ENCODE measurements around the gene YIPF3. TPM values are rescaled to one million over a fixed set of nuclear protein-coding genes. Genes with fewer than 3 reads are reported as not detected.

YIPF3 gene
- total and polyA plus RNA-seq, 8 donors = 18.7 to 107 (median 59.6) TPM

DNA sequence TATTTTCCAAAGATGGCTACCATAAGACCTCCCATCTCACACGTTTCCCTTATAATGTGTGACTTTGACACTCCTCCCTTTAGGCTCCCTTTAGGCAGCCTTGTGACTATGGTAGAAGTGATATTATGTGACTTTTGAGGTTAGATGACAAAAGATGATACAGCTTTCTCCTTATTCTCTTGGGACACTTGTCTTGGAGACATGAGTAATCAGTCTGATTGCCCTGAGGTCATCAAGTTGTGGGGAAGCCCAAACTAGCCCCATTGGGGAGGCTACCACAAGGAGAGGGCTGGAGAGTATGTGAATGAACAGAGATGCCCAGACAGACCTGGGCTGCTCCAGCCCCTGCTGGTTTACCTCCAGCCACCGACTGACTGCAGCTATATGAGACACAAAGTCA is 50.8 kb downstream of the YIPF3 start:
- peaks cover 0 to 54% (median 0%) of the 10 kb centered on the region in 3 donors for H3K27me3 ChIP-seq
- no peak for DNase-seq
- no peak for TF ChIP-seq POLR2AphosphoS5 (IDR thresholded peaks at IDR 0.05)
- no peak for TF ChIP-seq EP300 (IDR thresholded peaks at IDR 0.05)
- TF ChIP-seq, protein P1, sequence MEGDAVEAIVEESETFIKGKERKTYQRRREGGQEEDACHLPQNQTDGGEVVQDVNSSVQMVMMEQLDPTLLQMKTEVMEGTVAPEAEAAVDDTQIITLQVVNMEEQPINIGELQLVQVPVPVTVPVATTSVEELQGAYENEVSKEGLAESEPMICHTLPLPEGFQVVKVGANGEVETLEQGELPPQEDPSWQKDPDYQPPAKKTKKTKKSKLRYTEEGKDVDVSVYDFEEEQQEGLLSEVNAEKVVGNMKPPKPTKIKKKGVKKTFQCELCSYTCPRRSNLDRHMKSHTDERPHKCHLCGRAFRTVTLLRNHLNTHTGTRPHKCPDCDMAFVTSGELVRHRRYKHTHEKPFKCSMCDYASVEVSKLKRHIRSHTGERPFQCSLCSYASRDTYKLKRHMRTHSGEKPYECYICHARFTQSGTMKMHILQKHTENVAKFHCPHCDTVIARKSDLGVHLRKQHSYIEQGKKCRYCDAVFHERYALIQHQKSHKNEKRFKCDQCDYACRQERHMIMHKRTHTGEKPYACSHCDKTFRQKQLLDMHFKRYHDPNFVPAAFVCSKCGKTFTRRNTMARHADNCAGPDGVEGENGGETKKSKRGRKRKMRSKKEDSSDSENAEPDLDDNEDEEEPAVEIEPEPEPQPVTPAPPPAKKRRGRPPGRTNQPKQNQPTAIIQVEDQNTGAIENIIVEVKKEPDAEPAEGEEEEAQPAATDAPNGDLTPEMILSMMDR (IDR thresholded peaks at IDR 0.05) = no peak
- TF ChIP-seq POLR2A (IDR thresholded peaks at IDR 0.05) = no peak
- WGBS, 5 donors = 48 to 76% (median 70%) methylated on average over 2 of the region's 2 CpGs
- no peak overlapping the region for H3K27ac ChIP-seq
- H3K36me3 ChIP-seq = no peaks in the 10 kb centered on the region
- peaks cover under 1 to 21% (median 15%) of the 10 kb centered on the region in 4 donors for H3K4me1 ChIP-seq
- no peaks in the 10 kb centered on the region for H3K9me3 ChIP-seq
- intact Hi-C loops (cut with DNase I; ENCODE audit: low total_unique reads) = no loop called here
- H3K4me3 ChIP-seq = no peak overlapping the region

DNA sequence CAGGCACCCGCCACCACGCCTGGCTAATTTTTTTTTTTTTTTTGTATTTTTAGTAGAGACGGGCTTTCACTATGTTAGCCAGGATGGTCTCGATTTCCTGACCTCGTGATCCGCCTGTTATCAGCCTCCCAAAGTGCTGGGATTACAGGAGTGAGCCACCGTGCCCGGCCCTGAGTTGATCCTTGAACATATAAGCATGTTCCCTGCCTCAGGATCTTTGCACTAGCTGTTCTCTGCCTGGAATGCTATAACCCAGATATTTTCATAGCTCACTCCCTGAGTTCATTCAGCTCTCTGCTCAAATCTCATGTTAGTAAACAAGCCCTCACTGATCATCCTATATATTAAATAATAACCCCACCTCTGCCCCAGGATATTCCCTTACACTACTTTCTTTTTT is 52.4 kb downstream of the YIPF3 start:
- whole genome bisulfite sequencing, 5 donors = 83 to 86% (median 85%) methylated on average over 8 of the region's 8 CpGs
- TF ChIP-seq, protein P1 (IDR thresholded peaks at IDR 0.05) = no peak
- TF ChIP-seq POLR2A (IDR thresholded peaks at IDR 0.05) (no peak), POLR2AphosphoS5 (IDR thresholded peaks at IDR 0.05) (no peak), EP300 (IDR thresholded peaks at IDR 0.05) (no peak)
- intact Hi-C loops (cut with DNase I; ENCODE audit: low total_unique reads) = no loop called here
- Histone ChIP-seq H3K27ac (no peak overlapping the region), H3K4me1 (peaks cover 0 to 7% (median 4%) of the 10 kb centered on the region in 4 donors), H3K9me3 (no peaks in the 10 kb centered on the region), H3K36me3 (no peaks in the 10 kb centered on the region), H3K27me3 (peaks cover 0 to 58% (median 0%) of the 10 kb centered on the region in 3 donors), H3K4me3 (no peak overlapping the region)
- DNase-seq = no peak

DNA sequence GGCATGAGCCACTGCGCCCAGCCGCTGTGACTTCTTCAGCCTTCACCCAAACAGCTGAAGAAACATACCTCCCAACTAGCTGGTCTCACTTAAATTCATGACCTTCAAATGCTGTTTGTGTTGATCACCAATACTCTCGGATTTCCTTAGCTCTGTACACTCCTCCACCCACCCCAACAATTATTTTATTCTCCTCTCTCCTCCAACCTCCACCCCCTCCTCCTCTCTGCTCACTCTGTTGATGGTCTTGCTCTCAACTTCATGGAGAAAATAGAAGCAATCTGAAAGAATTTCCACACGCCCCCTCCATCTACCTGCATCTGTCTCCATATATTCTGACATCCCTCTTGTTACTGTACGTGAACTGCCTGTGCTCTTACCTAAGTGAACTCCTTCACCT is 54.8 kb downstream of the YIPF3 start:
- Histone ChIP-seq H3K27ac (no peak overlapping the region), H3K4me3 (no peak overlapping the region), H3K27me3 (peaks cover under 1 to 74% (median under 1%) of the 10 kb centered on the region in 3 donors), H3K4me1 (no peaks in the 10 kb centered on the region), H3K36me3 (no peaks in the 10 kb centered on the region), H3K9me3 (no peaks in the 10 kb centered on the region)
- 62 to 77% (median 69%) methylated on average over 5 of the region's 5 CpGs for WGBS, 5 donors
- DNase-seq = no peak
- no peak for TF ChIP-seq POLR2AphosphoS5 (IDR thresholded peaks at IDR 0.05)
- TF ChIP-seq, protein P1 (IDR thresholded peaks at IDR 0.05) = no peak
- no peak for TF ChIP-seq POLR2A (IDR thresholded peaks at IDR 0.05)
- intact Hi-C loops (cut with DNase I; ENCODE audit: low total_unique reads) = no loop called here

Small RNA genes within 50 kb of the gene (small RNA-seq; reads per million reads assigned to genes)
- gene RF00426 = 0 reads per million in 4 donors
- 0 reads per million in 4 donors for gene RNU6-1113P

Other genes with a start within 250 kb of the YIPF3 start
- not detected for gene SLC22A7, start 218.7 kb downstream of the YIPF3 start, total RNA-seq
- not detected for gene SLC22A7, start 218.7 kb downstream of the YIPF3 start, polyA plus RNA-seq
- gene CRIP3, start 208.1 kb downstream of the YIPF3 start, total RNA-seq = under 1 TPM in 1 of 5 donors, not detected in 4; 0.92 TPM
- 1 to 10 TPM in 1 of 3 donors, under 1 TPM in 1, not detected in 1; 0.37 to 1.6 TPM for gene CRIP3, start 208.1 kb downstream of the YIPF3 start, polyA plus RNA-seq
- 10 to 100 TPM in 3 of 5 donors, 1 to 10 TPM in 2; 5.8 to 13.3 (median 12.3) TPM for gene ZNF318, start 147.3 kb downstream of the YIPF3 start, total RNA-seq
- gene ZNF318, start 147.3 kb downstream of the YIPF3 start, polyA plus RNA-seq = 1 to 10 TPM; 2.6 to 4.8 (median 2.6) TPM
- 10 to 100 TPM; 18.7 to 67.4 (median 60.3) TPM for gene ABCC10, start 89.4 kb downstream of the YIPF3 start, total RNA-seq
- gene ABCC10, start 89.4 kb downstream of the YIPF3 start, polyA plus RNA-seq = 10 to 100 TPM in 2 of 3 donors, 1 to 10 TPM in 1; 7.9 to 30.6 (median 15.1) TPM
- under 1 TPM in 1 of 5 donors, not detected in 4; 0.37 TPM for gene DLK2, start 61.4 kb downstream of the YIPF3 start, total RNA-seq
- 10 to 100 TPM in 1 of 3 donors, not detected in 2; 17.0 TPM for gene DLK2, start 61.4 kb downstream of the YIPF3 start, polyA plus RNA-seq
- 100 to 1,000 TPM in 1 of 5 donors, 10 to 100 TPM in 2, 1 to 10 TPM in 2; 8.4 to 182 (median 15.2) TPM for gene TJAP1, start 39.4 kb downstream of the YIPF3 start, total RNA-seq
- 10 to 100 TPM; 10.8 to 17.5 (median 13.1) TPM for gene TJAP1, start 39.4 kb downstream of the YIPF3 start, polyA plus RNA-seq
- 1 to 10 TPM in 1 of 5 donors, under 1 TPM in 1, not detected in 3; 0.55 to 1.0 TPM for gene LRRC73, start 6.6 kb downstream of the YIPF3 start, total RNA-seq
- under 1 TPM; 0.30 to 0.31 (median 0.31) TPM for gene LRRC73, start 6.6 kb downstream of the YIPF3 start, polyA plus RNA-seq
- 10 to 100 TPM; 16.9 to 31.6 (median 26.8) TPM for gene POLR1C, start 163 bp upstream of the YIPF3 start, total RNA-seq
- gene POLR1C, start 163 bp upstream of the YIPF3 start, polyA plus RNA-seq = 10 to 100 TPM; 14.7 to 36.2 (median 23.3) TPM
- 10 to 100 TPM in 4 of 5 donors, 1 to 10 TPM in 1; 4.6 to 46.1 (median 27.7) TPM for gene XPO5, start 59.1 kb upstream of the YIPF3 start, total RNA-seq
- gene XPO5, start 59.1 kb upstream of the YIPF3 start, polyA plus RNA-seq = 10 to 100 TPM in 1 of 3 donors, 1 to 10 TPM in 2; 5.5 to 10.7 (median 5.7) TPM
- gene POLH, start 59.3 kb upstream of the YIPF3 start, total RNA-seq = 10 to 100 TPM in 1 of 5 donors, 1 to 10 TPM in 4; 5.8 to 47.8 (median 7.9) TPM
- 1 to 10 TPM; 1.8 to 6.9 (median 2.4) TPM for gene POLH, start 59.3 kb upstream of the YIPF3 start, polyA plus RNA-seq
- 10 to 100 TPM; 32.6 to 83.8 (median 66.3) TPM for gene GTPBP2, start 112.3 kb upstream of the YIPF3 start, total RNA-seq
- 10 to 100 TPM; 26.3 to 48.4 (median 42.3) TPM for gene GTPBP2, start 112.3 kb upstream of the YIPF3 start, polyA plus RNA-seq
- 100 to 1,000 TPM in 1 of 5 donors, 10 to 100 TPM in 3, 1 to 10 TPM in 1; 7.8 to 282 (median 21.8) TPM for gene MAD2L1BP, start 118.9 kb upstream of the YIPF3 start, total RNA-seq
- gene MAD2L1BP, start 118.9 kb upstream of the YIPF3 start, polyA plus RNA-seq = 10 to 100 TPM; 21.1 to 33.9 (median 23.3) TPM
- gene RSPH9, start 128.1 kb upstream of the YIPF3 start, total RNA-seq = under 1 TPM in 1 of 5 donors, not detected in 4; 0.18 TPM
- under 1 TPM; 0.28 to 0.92 (median 0.56) TPM for gene RSPH9, start 128.1 kb upstream of the YIPF3 start, polyA plus RNA-seq
- gene MRPS18A, start 170.9 kb upstream of the YIPF3 start, total RNA-seq = 10 to 100 TPM in 2 of 5 donors, 1 to 10 TPM in 3; 1.7 to 40.2 (median 5.3) TPM
- gene MRPS18A, start 170.9 kb upstream of the YIPF3 start, polyA plus RNA-seq = 100 to 1,000 TPM in 1 of 3 donors, 10 to 100 TPM in 2; 61.2 to 111 (median 66.4) TPM